ENCODE data around the gene TOX4. TPM values are rescaled to one million over a fixed set of nuclear protein-coding genes. Genes with fewer than 3 reads are reported as not detected.
"Not testable (repeated sequence)": the region's sequence is repeated elsewhere in the genome, so short reads cannot be mapped to it uniquely, and the experiment has no call there.

TOX4 gene
- total RNA-seq, 1 donor from 2014 or later: 75.2 TPM

- intact Hi-C loops (cut with DNase I): no loop called here
- no peak for DNase-seq (ENCODE audit: low spot score)
These were observed 51.7 kb downstream of the TOX4 start for GRCh38 chr14:21528381-21529348.

GRCh38 chr14:21529515-21529914 lies 52.5 kb downstream of the TOX4 start:
- DNase-seq (ENCODE audit: low spot score): no peak
- intact Hi-C loops (cut with DNase I): no loop called here

GRCh38 chr14:21533294-21533693 lies 56.3 kb downstream of the TOX4 start:
- intact Hi-C loops (cut with DNase I): no loop called here
- DNase-seq (ENCODE audit: low spot score): no peak

GRCh38 chr14:21534576-21534975 lies 57.6 kb downstream of the TOX4 start:
- intact Hi-C loops (cut with DNase I): no loop called here
- no peak for DNase-seq (ENCODE audit: low spot score)

- DNase-seq (ENCODE audit: low spot score): no peak
- intact Hi-C loops (cut with DNase I): no loop called here
These were observed 58.8 kb downstream of the TOX4 start for GRCh38 chr14:21535545-21536417.

GRCh38 chr14:21536418-21537089 lies 59.6 kb downstream of the TOX4 start:
- intact Hi-C loops (cut with DNase I): no loop called here
- DNase-seq (ENCODE audit: low spot score): no peak

- intact Hi-C loops (cut with DNase I): no loop called here
- DNase-seq (ENCODE audit: low spot score): no peak
These were observed 60.1 kb downstream of the TOX4 start for GRCh38 chr14:21537090-21537424.

GRCh38 chr14:21539189-21539940 lies 62.4 kb downstream of the TOX4 start:
- intact Hi-C loops (cut with DNase I): no loop called here
- no peak for DNase-seq (ENCODE audit: low spot score)

GRCh38 chr14:21541413-21542074 lies 64.5 kb downstream of the TOX4 start:
- no peak for DNase-seq (ENCODE audit: low spot score)
- intact Hi-C loops (cut with DNase I): no loop called here

GRCh38 chr14:21543521-21543960 lies 66.5 kb downstream of the TOX4 start:
- intact Hi-C loops (cut with DNase I): no loop called here
- no peak for DNase-seq (ENCODE audit: low spot score)

- intact Hi-C loops (cut with DNase I): no loop called here
- DNase-seq (ENCODE audit: low spot score): no peak
These were observed 67.0 kb downstream of the TOX4 start for GRCh38 chr14:21543963-21544362.

GRCh38 chr14:21544588-21544987 lies 67.6 kb downstream of the TOX4 start:
- intact Hi-C loops (cut with DNase I); DNase-seq (ENCODE audit: low spot score): not testable (repeated sequence)

Other genes with a start within 250 kb of the TOX4 start
- gene HNRNPC, start 207.8 kb upstream of the TOX4 start, total RNA-seq: 260 TPM
- not detected for gene RPGRIP1, start 197.1 kb upstream of the TOX4 start, total RNA-seq
- gene SUPT16H, start 93.2 kb upstream of the TOX4 start, total RNA-seq: 31.7 TPM
- gene CHD8, start 21.1 kb upstream of the TOX4 start, total RNA-seq: 38.3 TPM
- 22.6 TPM for gene RAB2B, start 236 bp upstream of the TOX4 start, total RNA-seq
- gene METTL3, start 34.1 kb downstream of the TOX4 start, total RNA-seq: 28.1 TPM
- 2.6 TPM for gene SALL2, start 49.2 kb downstream of the TOX4 start, total RNA-seq
- not detected for gene OR10G3, start 102.9 kb downstream of the TOX4 start, total RNA-seq
- not detected for gene OR10G2, start 157.7 kb downstream of the TOX4 start, total RNA-seq
- gene OR4E2, start 176.6 kb downstream of the TOX4 start, total RNA-seq: not detected
- not detected for gene OR4E1, start 196.6 kb downstream of the TOX4 start, total RNA-seq